HG03558 (cell line): Measurements from ENCODE around the gene SMYD2.

ENCODE experiments used
- ATAC-seq: cut with Tn5 transposase; IDR thresholded peaks from one replicate; pipeline ENCODE4 v1.9.1; 2021; ENCODE audit warnings: moderate number of reproducible peaks; ENCODE audit not compliant: unreplicated experiment; ENCODE audit errors: extremely low read depth

SMYD2 gene

DNA sequence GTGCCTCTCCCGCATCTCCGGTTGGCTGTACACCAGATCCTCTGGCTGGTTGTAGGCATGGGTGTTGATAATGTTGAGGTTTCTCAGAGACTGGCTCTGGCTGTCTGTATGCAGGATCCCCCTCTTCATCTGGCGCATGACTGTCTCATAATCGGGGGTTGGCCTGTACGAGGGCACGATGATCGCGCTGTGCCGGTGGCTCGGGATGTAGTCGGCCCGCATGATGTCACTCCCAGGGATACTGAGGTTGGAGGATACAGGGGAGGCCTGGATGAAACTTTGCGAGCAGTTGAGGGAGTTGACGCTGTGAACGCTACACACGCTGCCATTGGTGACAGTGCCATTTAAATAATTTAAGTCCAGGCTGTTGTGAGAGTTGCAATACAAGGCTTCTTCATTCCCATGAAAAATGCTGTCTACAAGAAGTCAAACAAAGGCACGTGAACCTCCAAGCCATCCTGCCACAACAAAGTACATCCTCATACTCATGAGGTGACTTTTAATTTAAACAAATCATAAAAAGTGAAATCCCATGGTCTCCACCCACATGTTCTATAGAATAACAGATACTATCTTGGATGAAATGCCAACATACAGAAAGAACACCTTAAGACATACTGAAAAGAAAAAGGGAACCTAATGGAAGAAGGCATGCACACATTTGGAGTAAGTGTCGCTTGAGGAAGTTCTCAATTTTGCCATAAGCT lies 103.6 kb downstream of the SMYD2 start:
- ATAC-seq: no peak

DNA sequence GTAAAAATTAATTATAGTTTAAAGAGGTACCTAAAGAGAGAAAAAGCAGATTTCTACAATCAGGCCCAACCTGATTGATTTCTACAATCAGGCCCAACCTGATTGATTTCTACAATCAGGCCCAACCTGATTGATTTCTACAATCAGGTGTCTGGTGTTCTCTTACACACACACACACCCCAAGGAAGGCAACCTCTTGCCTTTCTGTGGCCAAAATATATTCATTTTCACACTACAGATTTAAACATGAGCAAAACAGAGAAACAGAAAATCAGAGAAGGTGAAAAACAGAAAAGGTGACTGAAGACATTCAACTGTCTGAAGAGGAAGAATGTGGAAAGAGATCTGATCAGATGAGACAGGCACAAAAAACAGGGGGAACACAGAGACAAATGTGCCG lies 104.5 kb downstream of the SMYD2 start:
- no peak for ATAC-seq

DNA sequence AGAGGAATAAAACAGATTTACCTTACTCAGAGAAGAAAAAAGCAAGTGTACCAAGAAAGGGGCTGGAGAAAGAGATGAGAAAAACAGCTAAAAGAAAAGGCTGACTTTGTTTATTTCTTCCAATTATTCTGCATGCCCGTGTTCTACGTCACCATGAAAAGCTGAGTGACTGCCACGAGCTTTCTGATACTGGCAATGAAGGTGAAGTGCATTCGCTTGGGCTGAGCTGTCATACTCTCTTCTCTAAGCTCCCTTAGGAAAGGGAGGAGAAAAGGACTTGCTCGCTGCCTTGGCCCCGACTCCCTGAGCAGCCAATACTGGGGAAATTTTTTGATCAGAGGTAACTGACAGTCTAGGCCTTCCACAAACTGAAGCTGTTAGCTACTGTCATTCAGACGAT lies 105.4 kb downstream of the SMYD2 start:
- ATAC-seq: no peak
